ENCODE measurements around the gene DHX15. TPM values are rescaled to one million over a fixed set of nuclear protein-coding genes. Genes with fewer than 3 reads are reported as not detected.

Gene DHX15
- total and polyA plus RNA-seq, 2 experiments from 2014 or later: 226 to 372 TPM

GRCh38 chr4:24482871-24483270, 101.5 kb downstream of the DHX15 start:
- H3K4me2 ChIP-seq: no peak overlapping the region
- H3K27ac Mint-ChIP-seq: no peak overlapping the region

GRCh38 chr4:24477919-24478318, 106.4 kb downstream of the DHX15 start:
- H3K4me3 ChIP-seq: no peak overlapping the region
- Mint-ChIP-seq H3K9me3 (no peaks in the 10 kb centered on the region; the same call in 1 of the 3 replicates), H3K36me3 (ENCODE audit: low read depth) (no peaks in the 10 kb centered on the region), H3K4me1 (peaks cover 40% of the 10 kb centered on the region), H3K27ac (no peak overlapping the region), H3K4me3 (no peak overlapping the region), H3K27me3 (ENCODE audit: insufficient read depth, low read depth, poor library complexity) (peaks cover 13% of the 10 kb centered on the region)
- H3F3A ChIP-seq (replicated peaks; ENCODE audit: low read depth): no peaks in the 10 kb centered on the region
- no peaks in the 10 kb centered on the region for H3K79me2 ChIP-seq (replicated peaks; ENCODE audit: insufficient read depth)
- H3K27me3 ChIP-seq (ENCODE audit: insufficient read depth): no peaks in the 10 kb centered on the region
- H3K27ac ChIP-seq (ENCODE audit: low read depth): peak overlapping the region; percentile 33; the same call in 1 of the 2 replicates
- peaks cover 30% of the 10 kb centered on the region for H3K4me1 ChIP-seq (ENCODE audit: insufficient read depth)
- DNase-seq (ENCODE audit: low spot score): peak; percentile 42
- no peak overlapping the region; the same call in 1 of the 2 replicates for H2AFZ ChIP-seq
- peaks cover 10% of the 10 kb centered on the region; the same call in 1 of the 2 replicates for H3K9me2 ChIP-seq (ENCODE audit: insufficient read depth)
- H4K20me1 ChIP-seq (replicated peaks; ENCODE audit: insufficient read depth): no peaks in the 10 kb centered on the region
- no peaks in the 10 kb centered on the region for H3K36me3 ChIP-seq (ENCODE audit: insufficient read depth)
- TF ChIP-seq EZH2phosphoT487 (IDR thresholded peaks at IDR 0.05; ENCODE audit: unreplicated experiment) (no peak), CTCF (conservative IDR thresholded peaks at IDR 0.05; ENCODE audit: low read depth in 2 of 2) (no peak), ZNF114 (CRISPR knock-in tag; IDR thresholded peaks at IDR 0.05) (no peak), NANOG (IDR thresholded peaks at IDR 0.05; ENCODE audit: borderline replicate concordance) (no peak), ETS1 (IDR thresholded peaks at IDR 0.05) (no peak), CREB1 (CRISPR knock-in tag; IDR thresholded peaks at IDR 0.05; ENCODE audit: low read depth) (no peak), ZNF462 (CRISPR knock-in tag; IDR thresholded peaks at IDR 0.05) (no peak)
- H3K4me2 ChIP-seq: 0 out of 2 replicates have a peak overlapping the region, but pooled peaks have one; percentile 39
- ATAC-seq: peak; percentile 20

More at GRCh38 chr4:24482871-24483270, 101.5 kb downstream of the DHX15 start:
- Histone ChIP-seq H3K36me3 (ENCODE audit: insufficient read depth) (no peaks in the 10 kb centered on the region), H3K4me1 (ENCODE audit: insufficient read depth) (peaks cover 5% of the 10 kb centered on the region; the same call in 1 of the 2 replicates), H2AFZ (peak overlapping the region; percentile 32; the same call in 1 of the 2 replicates), H3K9me2 (ENCODE audit: insufficient read depth) (peaks cover 10% of the 10 kb centered on the region; the same call in 1 of the 2 replicates), H3K27ac (ENCODE audit: low read depth) (no peak overlapping the region), H3K79me2 (replicated peaks; ENCODE audit: insufficient read depth) (no peaks in the 10 kb centered on the region), H3K4me3 (no peak overlapping the region), H3K27me3 (ENCODE audit: insufficient read depth) (no peaks in the 10 kb centered on the region), H4K20me1 (replicated peaks; ENCODE audit: insufficient read depth) (no peaks in the 10 kb centered on the region), H3F3A (replicated peaks; ENCODE audit: low read depth) (no peaks in the 10 kb centered on the region)
- DNase-seq (ENCODE audit: low spot score) (no peak), ATAC-seq (no peak)
- TF ChIP-seq EZH2 (IDR thresholded peaks at IDR 0.05; ENCODE audit: low read depth, unreplicated experiment) (no peak), ETS1 (IDR thresholded peaks at IDR 0.05) (no peak), ZNF331 (CRISPR knock-in tag; IDR thresholded peaks at IDR 0.05; ENCODE audit: low read depth) (no peak), CREB1 (CRISPR knock-in tag; IDR thresholded peaks at IDR 0.05; ENCODE audit: low read depth) (no peak)
- no peak overlapping the region for H3K4me3 Mint-ChIP-seq
- H3K9me3 Mint-ChIP-seq: no peaks in the 10 kb centered on the region; the same call in 2 of the 3 replicates
- peaks cover 5% of the 10 kb centered on the region for H3K4me1 Mint-ChIP-seq
- no peaks in the 10 kb centered on the region for H3K36me3 Mint-ChIP-seq (ENCODE audit: low read depth)
- H3K27me3 Mint-ChIP-seq (ENCODE audit: insufficient read depth, low read depth, poor library complexity): peaks cover 2% of the 10 kb centered on the region

Measured in GM23338 (cell line).